CD14-positive monocyte (primary cell): ENCODE results near the gene ZEB1. TPM values are rescaled to one million over a fixed set of nuclear protein-coding genes. Genes with fewer than 3 reads are reported as not detected.

Experiments
- DNase-seq, 3 donors: peaks; one replicate each; pipeline ENCODE4 v3.0.0-alpha.2; 2011 to 2022
- H2AFZ ChIP-seq: 2 replicates; pipeline ENCODE4 v1.6.0; 2012; ENCODE audit warnings: mild to moderate bottlenecking, low read depth, low read length, inconsistent platforms; ENCODE audit not compliant: insufficient read depth, poor library complexity, severe bottlenecking
- H3K27ac ChIP-seq, 2 donors: 1 replicate in 1 of 2; 2 replicates in 1 of 2; pipeline ENCODE4 v1.5.1; 2012 to 2013; ENCODE audit warnings: low read length in 2 of 2, control low read depth in 1 of 2, inconsistent platforms in 1 of 2, low read depth in 1 of 2, mild to moderate bottlenecking in 1 of 2
- H3K27me3 ChIP-seq, 2 donors: one replicate each; pipeline versions ENCODE4 v1.6.0 to v1.6.1; 2011 to 2013; ENCODE audit warnings: low read length in 2 of 2; ENCODE audit not compliant: control insufficient read depth in 2 of 2, insufficient read depth in 2 of 2
- H3K36me3 ChIP-seq, 2 donors: replicated peaks in 1 of 2; 1 replicate in 1 of 2; 2 replicates in 1 of 2; pipeline versions ENCODE4 v1.5.1 to v1.6.1; 2012 to 2013; ENCODE audit warnings: low read length in 2 of 2, control low read depth in 1 of 2, inconsistent platforms in 1 of 2, mild to moderate bottlenecking in 1 of 2; ENCODE audit not compliant: insufficient read depth in 2 of 2, control insufficient read depth in 1 of 2
- H3K4me1 ChIP-seq, 2 donors: 1 replicate in 1 of 2; 2 replicates in 1 of 2; pipeline versions ENCODE4 v1.5.1 to v1.6.1; 2012 to 2013; ENCODE audit warnings: low read length in 2 of 2, control low read depth in 1 of 2, inconsistent platforms in 1 of 2, mild to moderate bottlenecking in 1 of 2, moderate library complexity in 1 of 2; ENCODE audit not compliant: insufficient read depth in 2 of 2, control insufficient read depth in 1 of 2
- H3K4me2 ChIP-seq: replicated peaks from 2 replicates; pipeline ENCODE3; 2012; ENCODE audit warnings: low read length, moderate library complexity, mild to moderate bottlenecking; ENCODE audit not compliant: poor library complexity, severe bottlenecking; ENCODE audit errors: extremely low read depth
- H3K4me3 ChIP-seq, 3 experiments: fragments of 200-600 bp in 1 of 3; sonication (generic) in 1 of 3; replicated peaks in 1 of 3; 1 replicate in 2 of 3; 2 replicates in 1 of 3; pipeline ENCODE4 v1.5.1; 2011 to 2013; ENCODE audit warnings: low read length in 3 of 3, mild to moderate bottlenecking in 3 of 3, control low read depth in 2 of 3, low read depth in 2 of 3, inconsistent platforms in 1 of 3, moderate library complexity in 1 of 3
- H3K79me2 ChIP-seq: 2 replicates; pipeline ENCODE4 v1.6.0; 2012; ENCODE audit warnings: mild to moderate bottlenecking, control low read depth, inconsistent platforms, low read length, moderate library complexity; ENCODE audit not compliant: insufficient read depth
- H3K9ac ChIP-seq: 2 replicates; pipeline ENCODE4 v1.6.0; 2017; ENCODE audit warnings: low read length, mild to moderate bottlenecking; ENCODE audit not compliant: insufficient read depth, poor library complexity, severe bottlenecking
- H3K9me3 ChIP-seq, 2 donors: replicated peaks in 1 of 2; 1 replicate in 1 of 2; 2 replicates in 1 of 2; pipeline versions ENCODE4 v1.5.1 to v1.6.1; 2012 to 2013; ENCODE audit warnings: low read length in 2 of 2, control low read depth in 1 of 2; ENCODE audit not compliant: control insufficient read depth in 1 of 2, insufficient read depth in 1 of 2
- H4K20me1 ChIP-seq: 2 replicates; pipeline ENCODE4 v1.6.0; 2012; ENCODE audit warnings: mild to moderate bottlenecking, low read length, control low read depth, moderate library complexity; ENCODE audit not compliant: insufficient read depth
- H3K27ac Mint-ChIP-seq, 7 donors: one replicate each; pipeline ENCODE4 v1.8.0; 2020; ENCODE audit warnings: mild to moderate bottlenecking in 7 of 7, mixed read lengths in 7 of 7, moderate library complexity in 6 of 7, inconsistent platforms in 2 of 7
- H3K27me3 Mint-ChIP-seq, 3 donors: one replicate each; pipeline ENCODE4 v1.8.0; 2021 to 2022; ENCODE audit warnings: low read depth in 3 of 3, mild to moderate bottlenecking in 3 of 3, mixed read lengths in 3 of 3, moderate library complexity in 3 of 3, inconsistent platforms in 1 of 3
- H3K36me3 Mint-ChIP-seq, 2 donors: one replicate each; pipeline ENCODE4 v1.8.0; 2020; ENCODE audit warnings: mixed read lengths in 2 of 2, inconsistent platforms in 1 of 2, mild to moderate bottlenecking in 1 of 2
- H3K4me1 Mint-ChIP-seq: one replicate; pipeline ENCODE4 v1.8.0; 2020; ENCODE audit warnings: mild to moderate bottlenecking, mixed read lengths
- H3K4me3 Mint-ChIP-seq, 2 donors: one replicate each; pipeline ENCODE4 v1.8.0; 2020; ENCODE audit warnings: mild to moderate bottlenecking in 2 of 2, mixed read lengths in 2 of 2, moderate library complexity in 1 of 2
- H3K9me3 Mint-ChIP-seq, 7 donors: one replicate each; pipeline ENCODE4 v1.8.0; 2020 to 2022; ENCODE audit warnings: mixed read lengths in 7 of 7, mild to moderate bottlenecking in 6 of 7, moderate library complexity in 6 of 7, inconsistent platforms in 2 of 7
- WGBS: methylation state at CpG from one replicate; pipeline ENCODE4 v1.1.5; 2013; ENCODE audit warnings: missing lambda C conversion rate; ENCODE audit not compliant: insufficient coverage; 5-methylcytosine and 5-hydroxymethylcytosine counted together
- intact Hi-C, 2 donors: fragments of 100-400 bp; cut with micrococcal nuclease; formaldehyde crosslinking; loops; one replicate each; pipeline versions ENCODE4 v1.15.0 to v1.15.1; 2023
- polyA plus RNA-seq, 3 donors: library from polyadenylated mRNA; depleted of rRNA in 1 of 3; unstranded in 2 of 3; stranded (reverse) in 1 of 3; fragments of 300-500 nt in 2 of 3; fragments of >200 nt in 1 of 3; fragmentation: Illumina TruSeq in 2 of 3; gene quantifications; 1 replicate in 2 of 3; 2 replicates in 1 of 3; pipeline ENCODE4 v1.2.3, GENCODE V29; 2012 to 2021
- TF ChIP-seq, protein P1 (sequence below): fragments of 200-600 bp; IDR thresholded peaks from one replicate; pipeline ENCODE4 v1.8.0; 2022; ENCODE audit warnings: antibody characterized with exemption, mild to moderate bottlenecking

ZEB1 gene
- polyA plus RNA-seq, 3 donors = 0.13 to 0.20 TPM; not detected in 1

DNA sequence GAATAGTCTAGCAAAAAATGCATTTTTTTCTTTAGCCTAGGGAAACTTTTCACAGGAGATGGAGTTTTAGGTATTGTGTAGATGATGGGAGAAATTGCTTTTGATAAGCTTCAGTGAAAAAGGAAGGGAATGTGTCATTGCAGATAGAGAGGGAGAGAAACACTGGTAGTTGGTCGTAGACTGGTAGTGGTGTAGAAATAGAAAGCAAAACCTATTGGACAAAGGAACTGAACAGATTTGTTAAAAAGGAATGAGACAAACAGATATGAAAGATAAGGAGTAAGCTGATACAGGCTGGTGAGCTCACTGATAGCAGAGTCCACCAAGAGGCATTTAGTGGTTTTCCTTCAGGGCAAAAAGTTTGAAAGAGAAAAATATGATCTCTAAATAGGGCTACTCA is 94.3 kb downstream of the ZEB1 start:
- no peak overlapping the region for H3K27ac Mint-ChIP-seq
- Histone ChIP-seq H3K4me1 (no peaks in the 10 kb centered on the region), H3K9ac (no peak overlapping the region), H3K4me3 (no peak overlapping the region), H3K4me2 (no peak overlapping the region), H3K27ac (no peak overlapping the region), H3K9me3 (no peaks in the 10 kb centered on the region), H3K79me2 (no peaks in the 10 kb centered on the region), H3K27me3 (no peaks in the 10 kb centered on the region), H3K36me3 (no peaks in the 10 kb centered on the region), H2AFZ (no peak overlapping the region), H4K20me1 (no peaks in the 10 kb centered on the region)
- no peaks in the 10 kb centered on the region for H3K36me3 Mint-ChIP-seq
- no peaks in the 10 kb centered on the region for H3K4me1 Mint-ChIP-seq
- no peak for DNase-seq
- H3K4me3 Mint-ChIP-seq = no peak overlapping the region
- peaks cover 0 to 2% (median 0%) of the 10 kb centered on the region in 3 donors for H3K27me3 Mint-ChIP-seq
- intact Hi-C loops = no loop called here
- 50% methylated on average over 1 of the region's 1 CpG for WGBS
- peaks cover 0 to 12% (median 0%) of the 10 kb centered on the region in 7 donors for H3K9me3 Mint-ChIP-seq
- TF ChIP-seq, protein P1, sequence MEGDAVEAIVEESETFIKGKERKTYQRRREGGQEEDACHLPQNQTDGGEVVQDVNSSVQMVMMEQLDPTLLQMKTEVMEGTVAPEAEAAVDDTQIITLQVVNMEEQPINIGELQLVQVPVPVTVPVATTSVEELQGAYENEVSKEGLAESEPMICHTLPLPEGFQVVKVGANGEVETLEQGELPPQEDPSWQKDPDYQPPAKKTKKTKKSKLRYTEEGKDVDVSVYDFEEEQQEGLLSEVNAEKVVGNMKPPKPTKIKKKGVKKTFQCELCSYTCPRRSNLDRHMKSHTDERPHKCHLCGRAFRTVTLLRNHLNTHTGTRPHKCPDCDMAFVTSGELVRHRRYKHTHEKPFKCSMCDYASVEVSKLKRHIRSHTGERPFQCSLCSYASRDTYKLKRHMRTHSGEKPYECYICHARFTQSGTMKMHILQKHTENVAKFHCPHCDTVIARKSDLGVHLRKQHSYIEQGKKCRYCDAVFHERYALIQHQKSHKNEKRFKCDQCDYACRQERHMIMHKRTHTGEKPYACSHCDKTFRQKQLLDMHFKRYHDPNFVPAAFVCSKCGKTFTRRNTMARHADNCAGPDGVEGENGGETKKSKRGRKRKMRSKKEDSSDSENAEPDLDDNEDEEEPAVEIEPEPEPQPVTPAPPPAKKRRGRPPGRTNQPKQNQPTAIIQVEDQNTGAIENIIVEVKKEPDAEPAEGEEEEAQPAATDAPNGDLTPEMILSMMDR = no peak

DNA sequence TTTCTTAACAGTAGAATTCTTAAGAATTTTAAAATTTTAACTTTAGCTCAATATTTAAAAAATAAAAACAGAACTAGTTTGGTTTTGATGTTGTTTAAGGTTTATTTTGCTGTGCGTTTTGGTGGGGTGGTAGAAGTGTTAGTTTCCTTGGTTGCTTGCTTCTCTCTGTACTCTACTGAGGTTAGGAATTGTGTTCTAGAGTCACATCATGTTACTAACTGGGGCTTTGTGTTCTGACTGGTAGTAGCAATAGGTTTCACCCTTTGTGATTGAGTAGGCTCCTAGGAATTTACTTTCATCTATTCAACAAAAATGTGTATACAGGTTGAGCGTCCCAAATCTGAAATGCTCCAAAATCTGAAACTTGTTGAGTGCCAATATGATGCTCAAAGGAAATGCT is 99.5 kb downstream of the ZEB1 start:
- Histone ChIP-seq H3K4me2 (no peak overlapping the region), H3K79me2 (no peaks in the 10 kb centered on the region), H4K20me1 (no peaks in the 10 kb centered on the region), H3K36me3 (no peaks in the 10 kb centered on the region), H3K4me3 (no peak overlapping the region), H3K9ac (no peak overlapping the region), H2AFZ (no peak overlapping the region), H3K27ac (no peak overlapping the region), H3K27me3 (no peaks in the 10 kb centered on the region), H3K4me1 (no peaks in the 10 kb centered on the region), H3K9me3 (no peaks in the 10 kb centered on the region)
- no peak for DNase-seq
- Mint-ChIP-seq H3K4me3 (no peak overlapping the region), H3K27me3 (no peaks in the 10 kb centered on the region), H3K27ac (no peak overlapping the region), H3K36me3 (no peaks in the 10 kb centered on the region), H3K4me1 (no peaks in the 10 kb centered on the region), H3K9me3 (no peaks in the 10 kb centered on the region)
- intact Hi-C loops = no loop called here
- 91% methylated on average over 1 of the region's 2 CpGs for WGBS
- TF ChIP-seq, protein P1 = no peak
